Midbrain (tissue), 1 donor: ENCODE measurements around the gene PRRC2C.
"Not testable (repeated sequence)": the region's sequence is repeated elsewhere in the genome, so short reads cannot be mapped to it uniquely, and the experiment has no call there.

Source experiments
- DNase-seq: peaks from one replicate; lab custom pipeline; 2025; lab: John Stamatoyannopoulos, UW

PRRC2C gene

DNA sequence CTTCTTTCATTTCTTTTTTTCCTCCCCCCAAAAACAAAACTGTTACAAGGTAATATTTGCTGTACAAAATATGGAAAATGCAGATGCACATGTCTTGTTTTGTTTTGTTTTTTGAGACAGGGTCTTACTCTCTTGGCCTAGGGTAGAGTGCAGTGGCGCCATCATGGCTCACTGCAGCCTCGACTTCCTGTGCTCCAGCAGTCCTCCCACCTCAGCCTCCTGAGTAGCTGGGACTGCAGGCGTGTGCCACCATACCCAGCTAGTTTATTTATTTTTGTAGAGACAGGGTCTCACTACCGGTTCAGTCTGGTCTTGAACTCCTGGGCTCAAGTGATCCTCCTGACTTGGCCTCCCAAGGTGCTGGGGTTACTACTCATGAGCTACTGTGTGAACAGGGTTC lies 15.5 kb downstream of the PRRC2C start:
- DNase-seq = no peak

DNA sequence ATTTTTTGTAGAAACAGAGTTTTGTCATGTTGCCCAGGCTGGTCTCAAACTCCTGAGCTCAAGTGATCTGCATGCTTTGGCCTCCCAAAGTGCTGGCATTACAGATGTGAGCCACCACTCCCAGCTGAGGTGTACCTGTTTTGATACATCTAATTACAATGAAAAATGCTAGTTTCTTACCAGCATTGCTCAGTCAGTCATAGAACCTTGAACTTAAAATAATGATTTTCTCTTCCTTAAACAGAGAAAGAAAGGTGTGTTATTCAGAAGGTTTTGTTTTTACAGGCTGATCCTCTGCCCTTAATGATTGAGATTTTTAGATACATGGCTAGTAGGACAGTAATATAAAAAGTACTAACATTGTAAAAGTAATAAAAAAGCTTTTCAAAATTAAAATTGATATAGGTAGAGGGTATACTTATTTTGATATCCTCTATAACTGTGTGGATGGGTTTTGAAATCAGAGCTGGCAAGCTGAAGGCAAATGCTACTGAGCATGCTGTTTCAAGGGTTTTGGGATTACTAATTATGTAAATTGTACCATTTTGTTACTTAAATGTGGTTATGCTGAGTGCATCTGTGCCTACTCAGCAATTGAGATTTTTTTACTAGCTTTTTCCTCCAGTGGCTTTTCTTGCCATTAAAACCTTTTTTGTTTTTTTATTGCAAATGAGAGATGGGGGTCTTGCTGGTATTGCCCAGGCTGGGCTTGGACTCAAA lies 16.1 kb downstream of the PRRC2C start:
- no peak for DNase-seq

DNA sequence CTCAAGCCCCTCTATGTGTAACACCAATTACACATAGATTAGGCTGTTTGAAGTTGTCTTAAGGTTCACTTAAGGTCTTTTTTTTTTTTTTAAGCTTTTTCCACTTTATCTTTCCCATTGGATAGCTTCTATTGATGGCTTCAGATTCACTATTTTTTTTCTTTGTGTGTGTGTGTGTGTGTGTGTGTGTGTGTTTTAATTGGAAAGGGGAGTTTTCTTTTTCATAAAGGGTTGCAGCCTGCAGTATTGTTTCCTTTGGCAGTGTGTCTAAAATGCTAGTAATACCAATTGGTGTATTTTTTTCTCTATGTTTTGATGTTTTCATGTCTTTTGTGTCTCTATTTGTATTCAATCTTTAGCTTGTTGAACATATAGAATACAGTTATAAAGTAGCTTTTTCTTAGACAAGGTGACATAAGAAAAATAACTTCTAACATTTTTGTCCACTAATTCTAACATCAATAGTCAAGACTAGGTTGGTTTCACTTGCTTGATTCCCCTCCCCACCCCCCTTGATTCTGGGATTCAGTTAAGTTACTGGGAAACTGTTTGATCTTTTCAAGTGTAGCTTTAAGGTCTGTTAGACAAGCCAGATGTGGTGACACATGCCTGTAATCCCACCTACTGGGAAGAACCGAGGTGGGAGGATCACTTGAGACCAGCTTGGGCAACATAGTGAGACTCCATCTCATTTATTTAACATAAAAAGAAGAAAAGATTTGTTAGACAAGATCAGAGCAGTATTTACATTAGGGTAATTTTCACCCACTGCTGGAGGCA lies 21.4 kb downstream of the PRRC2C start:
- no peak for DNase-seq

DNA sequence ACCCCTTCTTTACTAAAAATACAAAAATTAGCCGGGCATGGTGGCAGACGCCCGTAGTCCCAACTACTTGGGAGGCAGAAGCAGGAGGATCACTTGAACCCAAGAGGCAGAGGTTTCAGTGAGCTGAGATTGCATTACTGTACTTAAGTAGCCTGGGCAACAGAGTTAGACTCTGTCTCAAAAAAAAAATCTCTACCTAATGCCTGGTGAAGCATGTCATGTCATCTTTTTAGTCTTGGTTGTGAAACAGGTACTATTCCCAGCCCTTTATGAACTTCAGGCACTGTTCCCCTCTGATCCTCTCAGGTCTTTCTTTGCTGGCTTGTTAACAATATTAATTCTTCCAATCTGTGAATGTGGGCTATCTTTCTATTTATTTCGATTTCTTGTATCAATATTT lies 22.1 kb downstream of the PRRC2C start:
- no peak for DNase-seq

DNA sequence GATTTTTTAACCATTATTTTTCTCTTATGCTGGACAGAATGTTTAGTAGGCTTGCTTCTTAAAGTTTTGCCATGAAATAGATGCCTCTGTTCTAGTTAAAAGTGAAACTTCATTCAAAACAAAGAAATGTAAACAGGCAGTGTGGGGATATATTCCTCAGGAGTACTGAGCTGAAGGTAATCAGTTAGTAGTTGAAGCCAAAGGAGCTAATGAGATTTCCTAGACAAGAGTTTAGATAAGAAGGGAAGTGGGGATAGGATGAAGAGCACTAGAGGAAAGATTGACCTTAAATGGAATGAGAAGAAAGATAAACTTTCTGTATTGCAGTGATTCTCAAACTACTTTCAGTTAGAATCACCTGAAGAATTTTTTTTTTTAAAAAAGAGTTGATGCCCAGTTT lies 23.9 kb downstream of the PRRC2C start:
- DNase-seq = no peak

DNA sequence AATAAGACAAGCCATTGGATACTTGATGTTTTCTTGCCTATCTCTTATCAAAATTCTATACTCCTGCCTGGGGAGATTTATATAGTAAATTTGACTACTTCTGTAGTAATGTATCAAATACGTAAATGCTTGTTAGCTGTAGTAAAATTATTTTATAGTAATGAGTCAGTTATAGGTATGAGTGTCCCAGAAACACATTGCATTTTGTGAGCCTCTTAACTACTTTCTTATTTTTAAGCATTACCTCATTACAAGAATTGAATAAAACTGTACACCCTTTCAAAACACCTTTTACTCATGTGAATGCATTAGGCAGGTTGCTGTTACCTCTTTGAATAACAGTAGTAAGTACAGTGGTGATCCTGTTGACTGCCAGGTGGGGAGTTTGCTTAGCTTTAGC lies 28.4 kb downstream of the PRRC2C start:
- DNase-seq = no peak

DNA sequence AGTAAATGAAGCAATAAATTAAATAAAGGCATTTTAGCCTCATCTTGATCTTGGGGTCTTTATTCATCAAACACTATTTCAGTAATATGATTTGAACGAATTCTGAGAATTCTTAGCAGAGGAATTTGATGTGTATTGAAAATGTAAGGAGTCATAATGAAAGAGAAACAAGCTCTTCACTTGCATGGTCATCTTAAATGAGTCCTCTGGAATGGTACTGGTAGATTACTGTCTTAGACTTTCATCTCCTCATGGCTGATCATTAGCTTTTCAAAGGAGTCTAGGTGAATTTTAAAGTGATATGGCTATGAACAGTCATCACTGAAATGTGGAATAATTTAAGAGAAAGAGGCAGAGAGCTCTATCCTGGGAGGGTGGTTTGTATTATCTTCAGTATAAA lies 30.0 kb downstream of the PRRC2C start:
- no peak for DNase-seq

DNA sequence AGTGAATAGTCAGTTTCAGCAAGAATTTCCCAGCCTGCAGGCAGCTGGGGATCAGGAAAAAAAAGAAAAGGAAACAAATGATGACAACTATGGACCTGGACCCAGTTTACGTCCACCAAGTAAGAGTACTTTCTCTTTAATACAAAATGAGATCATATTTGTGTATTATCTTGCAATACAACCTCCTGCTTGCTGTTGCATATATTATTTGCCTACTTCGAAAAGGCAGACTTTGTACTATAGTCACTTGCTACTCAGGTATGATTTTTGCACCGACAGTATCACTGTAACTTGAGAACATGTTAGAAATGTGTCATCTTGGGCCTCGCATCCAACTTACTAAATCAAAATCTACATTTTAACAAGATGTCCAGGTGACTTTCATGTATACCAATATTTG lies 30.4 kb downstream of the PRRC2C start:
- no peak for DNase-seq

DNA sequence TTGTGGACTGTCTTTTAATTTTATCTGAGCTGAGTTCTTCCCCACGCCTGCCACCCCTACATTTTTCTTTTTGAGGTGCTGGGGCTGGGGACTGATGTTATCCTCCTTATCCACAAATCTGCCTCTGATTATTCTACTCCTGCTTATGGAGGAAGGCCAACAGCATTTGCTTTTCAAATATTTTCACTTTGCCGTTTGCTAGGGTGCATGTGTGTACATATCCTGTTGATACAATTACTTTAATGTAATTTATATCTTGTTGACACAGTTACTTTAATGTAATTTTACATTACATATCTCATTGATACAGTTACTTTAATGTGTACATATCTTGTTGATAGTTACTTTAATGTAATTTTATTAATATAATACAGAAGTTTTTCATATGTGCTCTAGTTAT lies 36.2 kb downstream of the PRRC2C start:
- no peak for DNase-seq

DNA sequence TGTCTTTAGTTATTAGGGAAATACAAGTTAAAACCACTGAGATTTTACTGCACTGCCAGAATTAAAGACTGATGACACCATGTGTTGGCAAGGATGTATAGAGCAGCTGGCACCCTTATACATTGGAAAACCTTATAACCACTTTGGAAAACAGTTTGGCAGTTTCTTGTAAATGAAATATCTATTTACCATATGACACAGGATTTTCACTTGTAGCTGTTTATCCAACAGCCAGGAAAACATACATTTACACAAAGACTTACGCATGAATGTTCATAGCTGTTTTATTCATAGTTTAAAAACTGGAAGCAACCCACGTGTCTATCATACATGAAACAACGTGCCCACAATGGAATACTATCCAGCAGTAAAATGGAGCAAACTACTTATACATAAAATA lies 45.3 kb downstream of the PRRC2C start:
- no peak for DNase-seq

DNA sequence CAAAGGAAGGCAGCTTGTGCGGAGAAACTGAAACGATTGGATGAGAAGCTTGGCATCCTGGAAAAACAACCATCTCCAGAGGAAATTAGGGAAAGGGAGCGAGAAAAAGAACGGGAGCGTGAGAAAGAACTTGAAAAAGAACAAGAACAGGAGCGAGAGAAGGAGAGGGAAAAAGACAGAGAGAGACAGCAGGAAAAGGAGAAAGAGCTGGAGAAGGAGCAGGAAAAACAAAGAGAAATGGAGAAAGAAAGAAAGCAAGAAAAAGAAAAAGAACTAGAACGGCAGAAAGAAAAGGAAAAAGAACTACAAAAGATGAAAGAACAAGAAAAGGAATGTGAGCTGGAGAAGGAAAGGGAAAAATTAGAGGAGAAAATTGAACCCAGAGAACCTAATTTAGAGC lies 47.2 kb downstream of the PRRC2C start:
- no peak for DNase-seq

DNA sequence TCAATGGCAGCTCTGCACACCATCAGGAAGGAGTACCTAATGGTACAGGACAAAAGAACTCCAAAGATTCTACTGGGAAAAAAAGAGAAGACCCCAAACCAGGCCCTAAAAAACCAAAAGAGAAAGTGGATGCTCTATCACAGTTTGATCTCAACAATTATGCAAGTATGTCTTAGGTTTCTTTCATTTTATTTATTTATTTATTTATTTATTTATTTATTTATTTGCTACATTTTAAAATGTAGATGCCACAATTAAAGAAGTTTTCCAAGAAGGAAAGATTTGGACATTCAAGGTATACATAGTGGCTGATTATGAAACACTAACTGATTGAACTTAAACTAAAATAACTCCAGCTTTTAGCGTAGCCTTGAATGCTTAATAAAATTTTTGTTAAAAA lies 60.2 kb downstream of the PRRC2C start:
- no peak for DNase-seq

DNA sequence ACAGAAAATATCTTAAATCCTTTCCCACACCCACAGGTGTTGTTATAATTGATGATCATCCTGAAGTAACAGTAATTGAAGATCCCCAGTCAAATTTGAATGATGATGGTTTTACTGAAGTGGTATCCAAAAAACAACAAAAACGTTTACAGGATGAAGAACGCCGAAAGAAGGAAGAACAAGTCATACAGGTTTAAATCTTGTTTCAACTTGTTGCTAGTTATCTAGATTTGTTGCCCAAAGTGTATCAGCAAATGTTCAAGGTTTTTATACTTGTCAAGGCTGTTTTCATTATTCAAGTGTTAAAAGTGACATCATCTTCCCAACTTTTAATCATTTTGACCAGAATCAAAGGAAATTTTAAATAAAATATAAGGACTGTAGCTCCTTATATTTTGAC lies 64.7 kb downstream of the PRRC2C start:
- no peak for DNase-seq

DNA sequence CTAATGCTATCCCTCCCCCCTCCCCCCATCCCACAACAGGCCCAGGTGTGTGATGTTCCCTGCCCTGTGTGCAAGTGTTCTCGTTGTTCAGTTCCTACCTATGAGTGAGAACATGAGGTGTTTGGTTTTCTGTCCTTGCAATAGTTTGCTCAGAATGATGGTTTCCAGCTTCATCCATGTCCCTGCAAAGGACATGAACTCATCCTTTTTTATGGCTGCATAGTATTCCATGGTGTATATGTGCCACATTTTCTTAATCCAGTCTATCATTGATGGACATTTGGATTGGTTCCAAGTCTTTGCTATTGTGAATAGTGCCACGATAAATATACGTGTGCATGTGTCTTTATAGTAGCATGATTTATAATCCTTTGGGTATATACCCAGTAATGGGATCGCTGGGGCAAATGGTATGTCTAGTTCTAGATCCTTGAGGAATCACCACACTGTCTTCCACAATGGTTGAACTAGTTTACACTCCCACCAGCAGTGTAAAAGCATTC lies 65.3 kb downstream of the PRRC2C start:
- DNase-seq = not testable (repeated sequence)

DNA sequence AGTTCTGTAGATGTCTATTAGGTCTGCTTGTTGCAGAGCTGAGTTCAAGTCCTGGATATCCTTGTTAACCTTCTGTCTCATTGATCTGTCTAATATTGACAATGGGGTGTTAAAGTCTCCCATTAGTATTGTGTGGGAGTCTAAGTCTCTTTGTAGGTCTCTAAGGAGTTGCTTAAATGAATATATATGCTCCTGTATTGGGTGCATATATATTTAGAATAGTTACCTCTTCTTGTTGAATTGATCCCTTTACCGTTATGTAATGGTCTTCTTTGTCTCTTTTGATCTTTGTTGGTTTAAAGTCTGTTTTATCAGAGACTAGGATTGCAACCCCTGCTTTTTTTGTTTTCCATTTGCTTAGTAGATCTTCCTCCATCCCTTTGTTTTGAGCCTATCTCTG lies 68.6 kb downstream of the PRRC2C start:
- not testable (repeated sequence) for DNase-seq

DNA sequence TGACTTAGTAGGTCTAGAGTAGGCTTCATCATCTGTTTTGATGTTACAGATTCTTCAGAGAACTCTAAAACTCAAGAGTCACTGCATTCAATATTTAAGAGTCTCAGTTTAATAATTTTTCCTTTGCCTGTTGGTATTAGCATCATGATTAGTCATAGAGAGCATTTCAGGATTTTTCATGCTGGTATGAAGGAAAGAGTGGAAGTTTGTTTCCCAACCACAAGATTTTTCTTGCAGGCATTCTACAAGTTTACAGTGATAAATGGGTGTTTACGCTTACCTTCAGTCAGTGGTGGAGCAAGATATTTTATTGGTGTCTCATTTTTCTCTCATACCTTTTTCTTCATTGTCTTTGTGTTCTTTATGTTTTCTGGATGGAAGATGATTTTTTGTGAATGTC lies 78.3 kb downstream of the PRRC2C start:
- DNase-seq = no peak

DNA sequence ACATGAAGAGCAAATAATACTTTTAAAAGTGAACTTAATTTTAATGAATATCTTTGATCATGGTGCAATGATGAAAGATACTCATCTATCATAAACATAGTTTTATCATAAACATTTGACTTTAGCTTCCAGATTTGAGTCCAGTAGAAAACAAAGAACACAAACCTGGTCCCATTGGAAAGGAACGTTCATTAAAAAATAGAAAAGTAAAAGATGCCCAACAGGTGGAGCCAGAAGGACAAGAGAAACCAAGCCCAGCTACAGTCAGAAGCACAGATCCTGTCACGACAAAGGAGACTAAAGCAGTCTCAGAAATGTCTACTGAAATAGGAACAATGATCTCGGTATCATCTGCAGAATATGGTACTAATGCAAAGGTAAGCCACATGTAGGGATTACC lies 81.1 kb downstream of the PRRC2C start:
- DNase-seq = no peak

DNA sequence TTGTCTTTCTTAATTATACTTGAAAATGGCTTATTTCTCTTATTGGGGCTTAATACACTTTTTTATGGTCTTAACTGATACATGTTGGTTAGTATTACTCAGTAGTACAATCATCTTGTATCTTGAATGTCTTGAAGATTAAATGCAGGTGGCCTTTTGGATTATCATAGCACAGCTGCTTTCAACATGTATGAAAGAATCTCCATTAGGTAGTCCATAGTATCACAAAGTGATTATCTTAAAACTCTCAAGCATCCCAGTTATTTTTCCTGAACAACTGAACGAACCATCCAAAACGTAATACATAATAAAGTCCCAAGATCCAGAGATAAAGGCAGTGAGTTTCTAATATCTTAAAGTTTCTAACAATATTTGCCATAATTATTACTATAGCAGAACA lies 85.0 kb downstream of the PRRC2C start:
- no peak for DNase-seq

DNA sequence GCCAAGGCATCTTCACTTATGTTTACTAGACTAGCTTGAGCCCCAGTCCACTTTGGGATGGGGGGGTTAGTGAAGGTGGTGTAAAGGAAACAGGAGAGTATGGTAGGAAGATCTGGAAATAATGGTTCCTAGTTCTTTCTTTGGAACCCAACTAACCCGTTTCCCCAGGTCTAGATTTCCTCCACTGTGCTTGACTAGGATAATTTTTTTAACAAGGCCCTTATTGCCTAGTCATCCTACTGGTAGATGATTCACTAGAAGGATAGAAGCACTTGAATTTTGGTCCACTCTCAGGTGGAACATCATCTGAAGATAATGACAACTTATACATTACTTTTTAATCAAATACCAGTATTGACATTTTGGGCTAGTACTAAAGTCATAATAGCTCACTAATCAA lies 90.8 kb downstream of the PRRC2C start:
- DNase-seq = no peak

DNA sequence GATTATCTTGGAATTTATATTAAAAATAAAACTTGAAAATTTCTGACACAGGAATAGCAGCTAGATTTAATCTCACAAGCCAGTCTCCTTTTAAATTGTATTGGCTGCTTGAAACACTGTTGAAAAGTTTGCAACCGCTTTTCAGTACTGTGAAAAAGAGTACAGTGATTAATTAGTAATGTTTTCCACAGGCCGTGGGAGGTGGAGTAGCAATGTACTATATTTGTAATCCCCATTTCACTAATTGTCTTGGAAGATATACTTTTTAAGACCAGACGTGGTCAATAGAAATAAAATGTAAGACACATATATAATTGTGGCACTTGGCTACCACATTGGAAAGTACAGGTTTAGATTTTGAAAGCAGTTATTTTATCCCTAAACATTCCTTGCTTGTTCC lies 95.9 kb downstream of the PRRC2C start:
- DNase-seq = no peak

DNA sequence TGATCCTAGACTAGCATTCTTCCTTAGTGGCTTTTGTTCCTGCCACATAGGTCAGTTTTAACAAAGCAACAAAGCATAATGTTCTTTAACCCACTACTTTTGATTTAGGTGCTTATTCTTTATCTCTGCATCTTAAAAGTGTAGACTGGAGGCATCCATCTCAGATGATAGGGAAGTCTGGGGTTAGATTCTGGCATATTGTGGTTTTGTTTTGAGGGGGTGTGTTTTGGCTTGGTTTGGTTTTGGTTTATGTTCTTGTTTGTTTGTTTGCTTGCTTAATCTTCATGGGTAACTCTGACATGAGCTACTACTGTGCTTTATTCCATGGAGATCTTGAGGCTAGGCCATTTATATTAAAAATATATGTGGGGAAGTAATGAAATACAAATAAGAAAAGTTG lies 96.4 kb downstream of the PRRC2C start:
- DNase-seq = no peak

DNA sequence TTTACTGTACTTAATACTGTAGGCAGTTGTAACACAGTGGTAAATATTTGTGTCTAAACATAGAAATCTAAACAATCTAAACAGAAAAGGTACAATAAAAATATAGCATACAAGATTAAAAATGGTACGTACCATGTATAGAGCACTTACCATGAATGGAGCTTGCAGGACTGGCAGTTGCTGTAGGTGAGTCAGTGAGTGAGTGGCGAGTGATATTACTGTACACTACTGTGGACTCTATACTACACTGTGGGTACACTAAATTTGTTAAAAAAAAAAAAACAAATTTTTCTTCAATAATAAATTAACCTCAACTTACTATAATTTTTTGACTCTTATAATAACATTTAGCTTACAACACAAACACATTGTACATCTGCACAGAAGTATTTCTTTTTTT lies 97.3 kb downstream of the PRRC2C start:
- DNase-seq = no peak

DNA sequence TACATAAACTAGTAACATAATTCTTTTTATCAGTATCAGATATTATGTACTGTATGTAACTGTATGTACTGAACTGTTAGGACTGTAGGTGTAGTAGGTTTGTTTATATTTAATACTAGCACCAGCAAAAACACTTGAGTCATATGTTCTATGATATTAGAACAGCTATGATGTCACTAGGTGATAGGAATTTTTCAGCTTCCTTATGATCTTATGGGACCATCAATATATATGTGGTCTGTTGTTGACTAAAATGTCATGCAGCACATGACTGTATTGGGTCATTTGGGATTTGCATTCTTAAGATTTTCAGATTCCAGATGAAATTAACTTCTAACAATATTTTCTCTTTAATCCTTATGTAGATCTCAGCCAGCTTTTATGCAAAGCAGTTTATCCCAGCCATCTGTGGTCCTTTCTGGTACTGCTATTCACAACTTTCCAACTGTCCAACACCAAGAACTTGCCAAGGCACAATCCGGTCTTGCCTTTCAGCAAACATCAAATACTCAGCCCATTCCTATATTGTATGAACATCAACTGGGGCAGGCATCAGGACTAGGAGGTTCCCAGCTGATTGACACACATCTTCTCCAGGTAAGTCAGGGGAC lies 98.4 kb downstream of the PRRC2C start:
- DNase-seq = no peak
